GM13976 (cell line): Measurements from ENCODE around the gene NCK2.

Experiments
- DNase-seq: peaks from one replicate; pipeline ENCODE4 v3.0.0; 2012; ENCODE audit warnings: low spot score
- CTCF ChIP-seq: IDR thresholded peaks from 2 replicates; pipeline ENCODE4 v1.5.1; 2012; ENCODE audit warnings: borderline replicate concordance, mild to moderate bottlenecking; ENCODE audit not compliant: insufficient read depth; ENCODE audit errors: extremely low read depth, missing control alignments, control extremely low read depth
- in situ Hi-C: fragments of 300-500 bp; cut with MboI; formaldehyde crosslinking; loops from one replicate; pipeline ENCODE4 v1.12.0; 2022; ENCODE audit warnings: low sequenced_read_pairs, mixed read lengths, inconsistent platforms; ENCODE audit not compliant: unreplicated experiment

The NCK2 gene

GRCh38 chr2:105853354-105854088, 108.8 kb downstream of the NCK2 start:
- no peak for TF ChIP-seq CTCF
- no peak for DNase-seq
- in situ Hi-C loops = no loop called here

- no peak for DNase-seq
- in situ Hi-C loops = no loop called here
- TF ChIP-seq CTCF = no peak
These were observed 110.3 kb downstream of the NCK2 start for GRCh38 chr2:105854972-105855371.

GRCh38 chr2:105856581-105856980, 111.9 kb downstream of the NCK2 start:
- no peak for TF ChIP-seq CTCF
- in situ Hi-C loops = no loop called here

GRCh38 chr2:105857076-105857740, 112.5 kb downstream of the NCK2 start:
- in situ Hi-C loops = no loop called here
- no peak for DNase-seq
- no peak for TF ChIP-seq CTCF

More at GRCh38 chr2:105856581-105856980, 111.9 kb downstream of the NCK2 start:
- DNase-seq = no peak

- no peak for DNase-seq
- in situ Hi-C loops = no loop called here
- TF ChIP-seq CTCF = no peak
These were observed 114.4 kb downstream of the NCK2 start for GRCh38 chr2:105858868-105859693.

GRCh38 chr2:105859694-105859951, 114.9 kb downstream of the NCK2 start:
- DNase-seq = no peak
- TF ChIP-seq CTCF = no peak
- in situ Hi-C loops = no loop called here
